K562 (cell line): ENCODE data around the gene CRY2. TPM values are rescaled to one million over a fixed set of nuclear protein-coding genes. Genes with fewer than 3 reads are reported as not detected.

Experiments used
- ATAC-seq: fragments of 200-7000 bp; cut with Tn5 transposase; 3 replicates; pipeline ENCODE4 v1.9.1; 2020; ENCODE audit warnings: moderate library complexity
- BruUV-seq: library from RNA; stranded (reverse); fragments of 400-500 nt; replicated peaks from 2 replicates; lab custom pipeline; 2021; lab: Mats Ljungman, UMichigan
- CTCF ChIA-PET: fragments of 300-600 bp; formaldehyde crosslinking; extraction: SDS; loops from one replicate; lab custom pipeline; 2021; ENCODE audit warnings: low intra/inter-chr PET ratio; lab: Yijun Ruan, JAX
- POLR2A ChIA-PET: fragments of 300-600, 350-650 bp; sonication (Branson Sonifier 250); formaldehyde crosslinking; extraction: SDS; loops from one replicate; lab custom pipeline; 2021; ENCODE audit warnings: antibody characterized with exemption, inconsistent platforms; lab: Yijun Ruan, JAX
- DNase-seq, 4 experiments: peaks; one replicate each; pipeline versions ENCODE4 v3.0.0 to v3.0.0-alpha.2; 2011 to 2018; ENCODE audit warnings: low spot score in 3 of 4, mixed read lengths in 3 of 4; ENCODE audit errors: extremely low read depth in 1 of 4
- FAIRE-seq: peaks from 2 replicates; lab custom pipeline; 2011; peaks lifted over from hg19 to GRCh38; lab: Jason Lieb, UNC
- H2AFZ ChIP-seq: 2 replicates; pipeline ENCODE4 v1.6.0; 2011; ENCODE audit warnings: low read depth, low read length, control low read depth, inconsistent platforms
- H3K27ac ChIP-seq: fragments of 200-600 bp; 3 replicates; pipeline ENCODE4 v1.8.0; 2011; ENCODE audit warnings: low read depth, mild to moderate bottlenecking, control low read depth, inconsistent platforms, low read length, moderate library complexity, mixed read lengths; ENCODE audit errors: extremely low read depth
- H3K27me3 ChIP-seq, 2 experiments: fragments of 300-600 bp in 1 of 2; 2 replicates in 1 of 2; 3 replicates in 1 of 2; pipeline versions ENCODE4 v1.6.0 to v1.8.0; 2011; ENCODE audit warnings: inconsistent platforms in 2 of 2, low read length in 2 of 2, mild to moderate bottlenecking in 1 of 2, mixed read lengths in 1 of 2, moderate library complexity in 1 of 2; ENCODE audit not compliant: control insufficient read depth in 2 of 2, insufficient read depth in 2 of 2
- H3K36me3 ChIP-seq: fragments of 300-600 bp; 3 replicates; pipeline ENCODE4 v1.8.0; 2011; ENCODE audit warnings: mild to moderate bottlenecking, low read length, inconsistent platforms; ENCODE audit not compliant: control insufficient read depth, insufficient read depth
- H3K4me1 ChIP-seq, 2 experiments: fragments of 200-600 bp in 1 of 2; replicated peaks in 1 of 2; 2 replicates in 1 of 2; 3 replicates in 1 of 2; pipeline versions ENCODE4 v1.5.1 to v1.8.0; 2011; ENCODE audit warnings: inconsistent platforms in 2 of 2, low read length in 2 of 2, mild to moderate bottlenecking in 1 of 2, mixed read lengths in 1 of 2, moderate library complexity in 1 of 2; ENCODE audit not compliant: control insufficient read depth in 2 of 2, insufficient read depth in 2 of 2
- H3K4me2 ChIP-seq: 2 replicates; pipeline ENCODE4 v1.6.1; 2011; ENCODE audit warnings: low read length, control low read depth, inconsistent platforms, mixed read lengths; ENCODE audit not compliant: insufficient read depth
- H3K4me3 ChIP-seq: fragments of 200-600 bp; sonication (generic), shearing (Covaris generic); 2 replicates; pipeline ENCODE4 v1.5.1; 2016; ENCODE audit warnings: control low read depth, inconsistent platforms
- H3K79me2 ChIP-seq: fragments of 200-600 bp; 3 replicates; pipeline ENCODE4 v1.8.0; 2011; ENCODE audit warnings: low read length, inconsistent platforms; ENCODE audit not compliant: control insufficient read depth, insufficient read depth
- H3K9ac ChIP-seq, 2 experiments: 2 replicates each; pipeline versions ENCODE4 v1.6.0 to v1.6.1; 2011; ENCODE audit warnings: low read depth in 2 of 2, low read length in 2 of 2, control low read depth in 1 of 2, inconsistent platforms in 1 of 2, mild to moderate bottlenecking in 1 of 2, mixed read lengths in 1 of 2; ENCODE audit not compliant: insufficient read depth in 1 of 2
- H3K9me1 ChIP-seq: one replicate; pipeline ENCODE4 v1.6.0; 2011; ENCODE audit warnings: inconsistent platforms, mild to moderate bottlenecking, low read length, moderate library complexity; ENCODE audit not compliant: control insufficient read depth, insufficient read depth
- H3K9me3 ChIP-seq: replicated peaks from 2 replicates; pipeline ENCODE4 v1.5.1; 2011; ENCODE audit warnings: low read depth, low read length, inconsistent platforms; ENCODE audit not compliant: control insufficient read depth, insufficient read depth
- H4K20me1 ChIP-seq: replicated peaks from 2 replicates; pipeline ENCODE4 v1.6.1; 2011; ENCODE audit warnings: low read length, inconsistent platforms, mixed read lengths; ENCODE audit not compliant: control insufficient read depth, insufficient read depth
- CBX8 ChIP-seq: fragments of 200-600 bp; sonication (generic); IDR thresholded peaks from 2 replicates; pipeline ENCODE4 v1.6.1; 2012; ENCODE audit warnings: borderline replicate concordance, mixed run types, low read depth, mild to moderate bottlenecking, moderate library complexity, mixed read lengths, low read length, control low read depth, inconsistent platforms; ENCODE audit not compliant: poor library complexity, severe bottlenecking; ENCODE audit errors: extremely low read depth
- CCAR2 ChIP-seq: fragments of 200-400 bp; formaldehyde crosslinking; IDR thresholded peaks from 2 replicates; pipeline ENCODE4 v1.6.1; 2017; ENCODE audit warnings: mild to moderate bottlenecking, low read depth, low read length
- CHD4 ChIP-seq: fragments of 200-600 bp; sonication (generic); IDR thresholded peaks from 3 replicates; pipeline ENCODE4 v1.6.1; 2012; ENCODE audit warnings: low read depth, mild to moderate bottlenecking, mixed read lengths, low read length, inconsistent platforms; ENCODE audit not compliant: insufficient read depth, insufficient replicate concordance, poor library complexity, severe bottlenecking
- EHMT2 ChIP-seq: fragments of 450-650 bp; IDR thresholded peaks from 2 replicates; pipeline ENCODE4 v1.6.1; 2018; ENCODE audit warnings: antibody characterized with exemption
- GABPA ChIP-seq: fragments of 200-800 bp; sonication (Bioruptor generic); conservative IDR thresholded peaks from 2 replicates; pipeline ENCODE4 v1.6.1; 2016; ENCODE audit warnings: low read depth, missing genetic modification characterization, missing compliant biosample characterization
- MAX ChIP-seq: sonication (generic); formaldehyde crosslinking; IDR thresholded peaks from 2 replicates; pipeline ENCODE4 v1.9.0; 2022; ENCODE audit warnings: mild to moderate bottlenecking, missing genetic modification reagents
- PCBP1 ChIP-seq: fragments of 200-400 bp; formaldehyde crosslinking; IDR thresholded peaks from 2 replicates; pipeline ENCODE4 v1.6.1; 2018; ENCODE audit warnings: mild to moderate bottlenecking, low read depth, low read length; ENCODE audit not compliant: poor library complexity, severe bottlenecking
- POLR3A ChIP-seq: IDR thresholded peaks from 2 replicates; pipeline ENCODE4 v1.6.1; 2011; ENCODE audit warnings: borderline replicate concordance, mild to moderate bottlenecking, moderate library complexity; ENCODE audit not compliant: insufficient read length, insufficient read depth; ENCODE audit errors: extremely low read depth
- PURB ChIP-seq: sonication (generic); formaldehyde crosslinking; IDR thresholded peaks from 2 replicates; pipeline ENCODE4 v1.9.0; 2021; ENCODE audit warnings: low read depth, mild to moderate bottlenecking, missing genetic modification reagents
- RBM17 ChIP-seq: fragments of 200-400 bp; formaldehyde crosslinking; IDR thresholded peaks from 2 replicates; pipeline ENCODE4 v1.6.1; 2017; ENCODE audit warnings: low read depth, mild to moderate bottlenecking, low read length, borderline replicate concordance
- REST ChIP-seq, 2 experiments: fragments of 450-650 bp; formaldehyde crosslinking in 1 of 2; IDR thresholded peaks; 2 replicates each; pipeline versions ENCODE4 v1.4.0 to v1.6.1; 2014 to 2020; ENCODE audit warnings: mild to moderate bottlenecking in 2 of 2, borderline replicate concordance in 1 of 2, low read depth in 1 of 2
- WGBS: fragments of 100-300 bp; shearing (Covaris generic); methylation state at CpG from one replicate; pipeline ENCODE4 v1.1.6; 2016; ENCODE audit warnings: low coverage, mixed read lengths; ENCODE audit not compliant: insufficient coverage; ENCODE audit errors: missing lambda C conversion rate; 5-methylcytosine and 5-hydroxymethylcytosine counted together
- in situ Hi-C: fragments of 300-500 bp; cut with MboI; formaldehyde crosslinking; loops from 4 replicates; pipeline ENCODE4 v1.15.0; 2018; ENCODE audit warnings: inconsistent platforms, mixed read lengths
- intact Hi-C: fragments of 100-400 bp; cut with micrococcal nuclease; formaldehyde crosslinking; loops from 2 replicates; pipeline ENCODE4 v1.14.2; 2022
- polyA plus RNA-seq, 8 experiments: library from polyadenylated mRNA; depleted of rRNA in 4 of 8; stranded (reverse) in 5 of 8; unstranded in 3 of 8; fragments of >200 nt; fragmentation: Nextera tagmentation in 2 of 8; fragmentation: Illumina TruSeq in 1 of 8; extraction: Ambion mirVana in 2 of 8; extraction: Trizol in 1 of 8; gene quantifications; 2 replicates each; pipeline versions ENCODE4 v1.2.1 to v1.2.3, GENCODE V29; 2011 to 2014; ENCODE audit warnings: inconsistent platforms in 1 of 8, missing spikeins in 1 of 8
- total RNA-seq, 7 experiments: library from RNA; depleted of rRNA in 6 of 7; stranded (reverse); fragments of >200 nt in 6 of 7; fragmentation: Illumina TruSeq in 2 of 7; extraction: Trizol in 2 of 7; gene quantifications; 2 replicates each; pipeline versions ENCODE4 v1.2.1 to v1.2.3, GENCODE V29; 2011 to 2021; ENCODE audit warnings: low replicate concordance in 1 of 7

CRY2 gene
- total and polyA plus RNA-seq, 9 of the 15 experiments (the other 6 are each of a cell fraction or from before 2014, with no cell fraction given) = 2.3 to 23.9 (median 14.8) TPM

- Histone ChIP-seq H2AFZ (no peak overlapping the region), H3K27ac (no peak overlapping the region), H3K27me3 (no peaks in the 10 kb centered on the region), H3K4me1 (peaks cover 9 to 11% of the 10 kb centered on the region in 2 experiments), H3K4me2 (no peak overlapping the region), H3K4me3 (no peak overlapping the region), H3K9me1 (no peaks in the 10 kb centered on the region), H3K79me2 (peaks cover 73% of the 10 kb centered on the region), H3K9ac (no peak overlapping the region), H4K20me1 (peaks cover 29% of the 10 kb centered on the region), H3K36me3 (peaks cover 35% of the 10 kb centered on the region; the same call in 2 of the 3 replicates), H3K9me3 (no peaks in the 10 kb centered on the region)
- FAIRE-seq = no peak
- in situ Hi-C loops = no loop called here
- 74% methylated on average over 4 of the region's 4 CpGs for WGBS
- CTCF ChIA-PET = interaction anchor here (1.2 kb wide), 1 partner anchor 81 kb away, joined by 8 read pairs; no protein-coding TSS in a partner anchor
- POLR2A ChIA-PET = interaction anchor here (0.6 to 1.2 kb wide), 2 partner anchors 10 to 99 kb away, joined by 3 read pairs; no protein-coding TSS in a partner anchor
- BruUV-seq = no TSS peak
- no peak for DNase-seq
- intact Hi-C loops = loop anchor here (5.0 kb wide), 1 partner anchor 80 kb away; no protein-coding TSS in a partner anchor
- no peak for ATAC-seq
- TF ChIP-seq POLR3A (no peak), CBX8 (no peak), MAX (CRISPR knock-in tag) (no peak), PURB (CRISPR knock-in tag) (no peak), EHMT2 (no peak), PCBP1 (no peak), GABPA (tag) (no peak), REST (IDR thresholded peaks at IDR 0.05; ENCODE audit: borderline replicate concordance) (no peak), REST (CRISPR knock-in tag; IDR thresholded peaks at IDR 0.05; ENCODE audit: low read depth) (no peak), RBM17 (no peak), CHD4 (no peak), CCAR2 (no peak)
These were observed 4.9 kb downstream of the CRY2 start for GRCh38 chr11:45852018-45852711.
